Panc1 (cell line): ENCODE measurements around the gene ANO8.

ENCODE experiments used
- CTCF ChIP-seq: fragments of 450-650 bp; IDR thresholded peaks from 2 replicates; pipeline ENCODE4 v1.5.1; 2017; ENCODE audit warnings: mild to moderate bottlenecking
- POLR2AphosphoS5 ChIP-seq: IDR thresholded peaks from 2 replicates; pipeline ENCODE4 v1.6.1; 2012; ENCODE audit warnings: mild to moderate bottlenecking, low read depth, low read length, moderate library complexity
- REST ChIP-seq, 2 experiments: IDR thresholded peaks; 2 replicates each; pipeline ENCODE4 v1.6.1; 2011 to 2012; ENCODE audit warnings: low read depth in 2 of 2, control low read depth in 1 of 2, low read length in 1 of 2, mild to moderate bottlenecking in 1 of 2, moderate library complexity in 1 of 2; ENCODE audit not compliant: insufficient read depth in 1 of 2
- SIN3A ChIP-seq: IDR thresholded peaks from 2 replicates; pipeline ENCODE4 v1.6.1; 2012; ENCODE audit warnings: low read depth, mild to moderate bottlenecking, low read length, moderate library complexity, borderline replicate concordance; ENCODE audit not compliant: insufficient read depth

- TF ChIP-seq CTCF (no peak), REST (IDR thresholded peaks at IDR 0.05; ENCODE audit: insufficient read depth in 1 of 2, low read depth in 2 of 2, low read length in 1 of 2) (no peak), POLR2AphosphoS5 (no peak), SIN3A (no peak)
Measured at GRCh38 chr19:17283504-17283996, 51.1 kb downstream of the ANO8 start.
